Loucy (cell line): ENCODE data around the gene OVOL1.

Experiments
- CTCF ChIP-seq: fragments of 200-600 bp; sonication (generic); conservative IDR thresholded peaks from 2 replicates; pipeline ENCODE4 v1.5.1; 2014; ENCODE audit warnings: mild to moderate bottlenecking, antibody characterized with exemption, low read length
- EZH2phosphoT487 ChIP-seq: fragments of 200-600 bp; IDR thresholded peaks from 2 replicates; pipeline ENCODE4 v1.6.1; 2018; ENCODE audit warnings: antibody characterized with exemption, mild to moderate bottlenecking, moderate library complexity, borderline replicate concordance

- TF ChIP-seq CTCF (no peak), EZH2phosphoT487 (no peak)
These were observed 34.2 kb downstream of the OVOL1 start for GRCh38 chr11:65821107-65821506.
